Endothelial cell (in vitro differentiated cells): ENCODE results near the gene GALK1. TPM values are rescaled to one million over a fixed set of nuclear protein-coding genes. Genes with fewer than 3 reads are reported as not detected.

Experiments used
- DNase-seq: peaks from one replicate; pipeline ENCODE4 v3.0.0; 2021; ENCODE audit warnings: low spot score
- H3K27ac Mint-ChIP-seq: one replicate; pipeline ENCODE4 v1.8.0; 2021; ENCODE audit warnings: mixed read lengths, inconsistent platforms; ENCODE audit not compliant: unreplicated experiment
- H3K27me3 Mint-ChIP-seq: one replicate; pipeline ENCODE4 v1.8.0; 2021; ENCODE audit warnings: mild to moderate bottlenecking, moderate library complexity, mixed read lengths, inconsistent platforms; ENCODE audit not compliant: unreplicated experiment
- H3K36me3 Mint-ChIP-seq: one replicate; pipeline ENCODE4 v1.8.0; 2021; ENCODE audit warnings: mild to moderate bottlenecking, low read depth, mixed read lengths, inconsistent platforms; ENCODE audit not compliant: unreplicated experiment
- H3K4me1 Mint-ChIP-seq: one replicate; pipeline ENCODE4 v1.8.0; 2021; ENCODE audit warnings: mild to moderate bottlenecking, mixed read lengths, inconsistent platforms; ENCODE audit not compliant: unreplicated experiment
- H3K4me3 Mint-ChIP-seq: one replicate; pipeline ENCODE4 v1.8.0; 2021; ENCODE audit warnings: mild to moderate bottlenecking, mixed read lengths, inconsistent platforms; ENCODE audit not compliant: unreplicated experiment
- H3K9me3 Mint-ChIP-seq: one replicate; pipeline ENCODE4 v1.8.0; 2021; ENCODE audit warnings: mixed read lengths, inconsistent platforms; ENCODE audit not compliant: unreplicated experiment
- total RNA-seq: library from RNA; stranded (reverse); fragmentation: NEBNext Ultra II Directional; extraction: Animal tissue kit (Norgen Biotek cat#: 25700); gene quantifications from one replicate; pipeline ENCODE4 v1.2.1, GENCODE V29; 2021; ENCODE audit not compliant: unreplicated experiment
- TF ChIP-seq, protein P1 (sequence below): fragments of 200-600 bp; sonication (generic); IDR thresholded peaks from one replicate; pipeline ENCODE4 v1.5.0; 2021; ENCODE audit warnings: antibody characterized with exemption; ENCODE audit not compliant: unreplicated experiment

GALK1 gene
- total RNA-seq, 1 donor from 2014 or later: 18.0 TPM

DNA sequence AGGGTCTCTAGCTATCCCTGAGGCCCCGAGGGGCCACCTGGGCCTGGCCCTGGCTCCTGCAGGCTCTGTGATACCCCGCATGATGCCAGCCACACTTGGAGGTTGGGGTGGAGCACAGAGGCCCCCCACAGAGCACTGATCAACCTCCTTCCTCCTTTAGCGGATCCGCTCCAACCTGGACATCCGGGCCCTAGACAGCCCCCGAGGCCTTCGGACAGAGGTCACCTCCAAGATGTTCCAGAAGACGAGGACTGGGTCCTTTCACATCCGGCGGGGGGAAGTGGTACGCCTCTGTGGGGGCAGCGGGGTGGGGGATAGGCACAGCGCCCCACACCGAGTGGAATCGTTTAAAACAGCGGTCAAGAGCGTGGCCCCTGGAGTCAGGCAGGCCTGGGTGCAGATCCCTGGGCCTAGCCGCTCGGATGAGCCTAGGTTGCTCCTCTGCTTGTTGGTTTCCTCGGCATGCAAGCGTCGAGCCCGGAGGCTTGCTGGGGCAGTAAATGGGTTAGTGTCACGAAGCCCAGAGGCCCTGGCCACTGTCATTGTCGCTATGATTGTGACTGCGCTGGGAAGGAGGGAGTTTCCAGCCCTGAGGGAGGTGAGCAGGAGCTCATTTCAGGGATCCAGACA lies 33.8 kb downstream of the GALK1 start:
- TF ChIP-seq, protein P1, sequence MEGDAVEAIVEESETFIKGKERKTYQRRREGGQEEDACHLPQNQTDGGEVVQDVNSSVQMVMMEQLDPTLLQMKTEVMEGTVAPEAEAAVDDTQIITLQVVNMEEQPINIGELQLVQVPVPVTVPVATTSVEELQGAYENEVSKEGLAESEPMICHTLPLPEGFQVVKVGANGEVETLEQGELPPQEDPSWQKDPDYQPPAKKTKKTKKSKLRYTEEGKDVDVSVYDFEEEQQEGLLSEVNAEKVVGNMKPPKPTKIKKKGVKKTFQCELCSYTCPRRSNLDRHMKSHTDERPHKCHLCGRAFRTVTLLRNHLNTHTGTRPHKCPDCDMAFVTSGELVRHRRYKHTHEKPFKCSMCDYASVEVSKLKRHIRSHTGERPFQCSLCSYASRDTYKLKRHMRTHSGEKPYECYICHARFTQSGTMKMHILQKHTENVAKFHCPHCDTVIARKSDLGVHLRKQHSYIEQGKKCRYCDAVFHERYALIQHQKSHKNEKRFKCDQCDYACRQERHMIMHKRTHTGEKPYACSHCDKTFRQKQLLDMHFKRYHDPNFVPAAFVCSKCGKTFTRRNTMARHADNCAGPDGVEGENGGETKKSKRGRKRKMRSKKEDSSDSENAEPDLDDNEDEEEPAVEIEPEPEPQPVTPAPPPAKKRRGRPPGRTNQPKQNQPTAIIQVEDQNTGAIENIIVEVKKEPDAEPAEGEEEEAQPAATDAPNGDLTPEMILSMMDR: no peak
- Mint-ChIP-seq H3K4me3 (no peak overlapping the region), H3K27me3 (peaks cover 11% of the 10 kb centered on the region), H3K9me3 (no peaks in the 10 kb centered on the region), H3K27ac (no peak overlapping the region), H3K4me1 (no peaks in the 10 kb centered on the region), H3K36me3 (no peaks in the 10 kb centered on the region)
- no peak for DNase-seq

DNA sequence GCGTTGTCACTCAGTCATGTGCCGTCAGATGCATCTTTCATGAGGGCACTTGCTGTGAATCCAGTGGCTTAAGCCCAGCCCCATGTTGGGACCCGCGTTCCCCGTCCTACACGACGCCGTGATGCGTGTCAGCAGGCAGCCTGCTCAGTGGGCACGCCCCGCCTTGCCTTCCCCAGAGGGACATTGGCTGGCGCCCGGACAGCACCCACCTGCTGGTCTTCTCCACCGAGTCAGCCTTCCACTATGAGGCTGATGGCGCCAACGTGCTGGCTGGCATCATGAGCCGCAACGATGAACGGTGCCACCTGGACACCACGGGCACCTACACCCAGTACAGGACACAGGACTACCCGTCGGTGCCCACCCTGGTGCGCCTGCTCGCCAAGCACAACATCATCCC lies 34.9 kb downstream of the GALK1 start:
- Mint-ChIP-seq H3K27me3 (peaks cover 8% of the 10 kb centered on the region), H3K4me1 (no peaks in the 10 kb centered on the region), H3K27ac (no peak overlapping the region), H3K4me3 (no peak overlapping the region), H3K9me3 (no peaks in the 10 kb centered on the region), H3K36me3 (no peaks in the 10 kb centered on the region)
- TF ChIP-seq, protein P1: no peak
- no peak for DNase-seq

DNA sequence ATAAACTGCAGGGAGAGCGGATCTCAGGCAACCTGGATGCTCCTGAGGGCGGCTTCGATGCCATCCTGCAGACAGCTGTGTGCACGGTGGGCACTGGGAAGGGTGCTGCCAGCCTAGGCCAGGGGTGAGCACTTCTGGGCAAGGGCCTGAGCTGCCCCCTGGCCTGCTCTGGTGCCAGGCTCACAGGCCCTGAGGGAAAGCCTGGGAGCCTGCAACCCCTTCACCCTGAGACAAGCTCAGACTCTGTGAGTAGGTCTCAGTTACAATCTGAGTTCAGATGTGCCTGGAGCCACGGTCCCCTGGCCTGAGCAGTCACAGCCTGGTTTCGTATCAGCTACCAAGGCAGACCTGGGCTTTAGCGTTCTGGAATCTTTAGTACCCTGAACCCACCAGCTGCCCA lies 35.6 kb downstream of the GALK1 start:
- H3K4me1 Mint-ChIP-seq: no peaks in the 10 kb centered on the region
- peaks cover 8% of the 10 kb centered on the region for H3K27me3 Mint-ChIP-seq
- DNase-seq: no peak

DNA sequence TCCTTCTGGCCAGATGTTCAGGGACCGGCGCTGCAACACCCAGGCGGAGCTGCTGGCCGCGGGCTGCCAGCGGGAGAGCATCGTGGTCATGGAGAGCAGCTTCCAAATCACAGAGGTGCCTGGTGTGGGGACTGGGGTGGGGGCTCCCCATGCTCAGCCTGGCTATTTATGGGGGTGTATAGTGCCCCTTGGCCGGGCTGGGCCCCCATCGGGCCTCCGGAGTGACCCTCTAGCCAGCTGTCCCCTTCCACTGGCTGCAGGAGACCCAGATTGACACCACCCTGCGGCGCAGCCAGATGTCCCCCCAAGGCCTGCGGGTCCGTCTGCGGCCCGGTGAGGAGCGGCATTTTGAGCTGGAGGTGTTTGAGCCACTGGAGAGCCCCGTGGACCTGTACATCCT lies 37.6 kb downstream of the GALK1 start:
- TF ChIP-seq, protein P1: no peak
- Mint-ChIP-seq H3K9me3 (no peaks in the 10 kb centered on the region), H3K27ac (no peak overlapping the region), H3K36me3 (no peaks in the 10 kb centered on the region), H3K27me3 (peaks cover 7% of the 10 kb centered on the region), H3K4me3 (no peak overlapping the region), H3K4me1 (no peaks in the 10 kb centered on the region)
- DNase-seq: no peak

More for the DNA sequence above, 35.6 kb downstream of the GALK1 start:
- Mint-ChIP-seq H3K4me3 (no peak overlapping the region), H3K27ac (no peak overlapping the region), H3K36me3 (no peaks in the 10 kb centered on the region), H3K9me3 (no peaks in the 10 kb centered on the region)
- TF ChIP-seq, protein P1: no peak

DNA sequence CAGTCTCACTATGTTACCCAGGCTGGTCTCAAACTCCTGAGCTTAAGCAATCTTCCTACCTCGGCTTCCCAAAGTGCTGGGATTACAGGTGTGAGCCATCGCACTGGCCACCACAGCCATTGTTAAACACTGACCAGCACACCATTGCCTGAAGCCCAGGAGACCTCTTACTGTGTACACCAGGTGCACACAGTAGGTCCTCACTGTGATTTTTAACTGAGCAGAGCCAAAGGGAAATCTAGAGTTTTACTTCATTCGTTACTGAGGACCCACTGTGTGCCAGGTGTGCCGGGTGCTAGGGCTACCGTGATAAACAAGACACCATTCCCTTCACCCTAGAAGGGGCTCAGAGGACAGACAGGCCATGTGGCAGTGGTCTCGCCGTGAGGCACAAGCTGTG lies 39.5 kb downstream of the GALK1 start:
- H3K27ac Mint-ChIP-seq: no peak overlapping the region
- no peak overlapping the region for H3K4me3 Mint-ChIP-seq
- no peaks in the 10 kb centered on the region for H3K4me1 Mint-ChIP-seq
- TF ChIP-seq, protein P1: no peak
- peaks cover 5% of the 10 kb centered on the region for H3K27me3 Mint-ChIP-seq
- DNase-seq: no peak
- H3K9me3 Mint-ChIP-seq: no peaks in the 10 kb centered on the region
- no peaks in the 10 kb centered on the region for H3K36me3 Mint-ChIP-seq
